Right lobe of liver (tissue), 4 donors: ENCODE measurements around the gene PTH1R.

Experiments used
- POLR2A ChIP-seq: fragments of 450-650 bp; IDR thresholded peaks from one replicate; pipeline ENCODE4 v1.6.1; 2017; ENCODE audit warnings: antibody characterized with exemption, mild to moderate bottlenecking
- TF ChIP-seq, protein P1 (sequence below), 4 donors: fragments of 200-600 bp in 3 of 4; fragments of 450-650 bp in 1 of 4; IDR thresholded peaks; one replicate each; pipeline versions ENCODE4 v1.5.1 to v1.8.0; 2016 to 2022; ENCODE audit warnings: antibody characterized with exemption in 4 of 4, mild to moderate bottlenecking in 2 of 4
- donor health status: DM: no; HTN: no; CAD: no.
- donor health status: DM: no; HTN: no; CAD: no.
- donor health status: DM: no; HTN: yes; CAD: no.

DNA sequence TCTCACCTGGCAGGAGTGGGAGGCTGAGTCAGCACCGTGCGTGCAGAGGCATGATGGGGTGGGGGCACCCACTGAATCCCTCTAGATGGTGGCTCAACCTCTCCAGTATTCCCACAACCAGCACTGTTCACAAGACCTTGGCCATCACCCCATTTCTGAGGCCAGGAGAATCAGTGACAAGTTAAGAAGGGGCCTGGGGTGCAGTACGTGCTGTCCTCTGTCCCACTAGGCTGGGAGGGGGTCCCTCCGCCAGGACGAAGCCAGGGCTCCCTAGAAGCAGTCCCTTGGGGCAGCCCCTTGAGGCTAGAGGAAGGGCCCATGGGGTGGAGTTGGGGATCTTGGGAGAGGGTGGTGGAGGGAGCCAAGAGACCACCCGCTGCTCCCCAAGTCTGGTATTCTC, 19.1 kb upstream of the PTH1R start:
- TF ChIP-seq, protein P1, sequence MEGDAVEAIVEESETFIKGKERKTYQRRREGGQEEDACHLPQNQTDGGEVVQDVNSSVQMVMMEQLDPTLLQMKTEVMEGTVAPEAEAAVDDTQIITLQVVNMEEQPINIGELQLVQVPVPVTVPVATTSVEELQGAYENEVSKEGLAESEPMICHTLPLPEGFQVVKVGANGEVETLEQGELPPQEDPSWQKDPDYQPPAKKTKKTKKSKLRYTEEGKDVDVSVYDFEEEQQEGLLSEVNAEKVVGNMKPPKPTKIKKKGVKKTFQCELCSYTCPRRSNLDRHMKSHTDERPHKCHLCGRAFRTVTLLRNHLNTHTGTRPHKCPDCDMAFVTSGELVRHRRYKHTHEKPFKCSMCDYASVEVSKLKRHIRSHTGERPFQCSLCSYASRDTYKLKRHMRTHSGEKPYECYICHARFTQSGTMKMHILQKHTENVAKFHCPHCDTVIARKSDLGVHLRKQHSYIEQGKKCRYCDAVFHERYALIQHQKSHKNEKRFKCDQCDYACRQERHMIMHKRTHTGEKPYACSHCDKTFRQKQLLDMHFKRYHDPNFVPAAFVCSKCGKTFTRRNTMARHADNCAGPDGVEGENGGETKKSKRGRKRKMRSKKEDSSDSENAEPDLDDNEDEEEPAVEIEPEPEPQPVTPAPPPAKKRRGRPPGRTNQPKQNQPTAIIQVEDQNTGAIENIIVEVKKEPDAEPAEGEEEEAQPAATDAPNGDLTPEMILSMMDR (IDR thresholded peaks at IDR 0.05), result no peak
- no peak for TF ChIP-seq POLR2A
